Retina (tissue), 1 donor: ENCODE data around the gene NKPD1.
"Not testable (repeated sequence)": the region's sequence is repeated elsewhere in the genome, so short reads cannot be mapped to it uniquely, and the experiment has no call there.

Experiments used
- DNase-seq: peaks from one replicate; pipeline ENCODE4 v3.0.0-alpha.2; 2016

Gene NKPD1

GRCh38 chr19:45139286-45140143, 21.3 kb downstream of the NKPD1 start:
- DNase-seq = no peak

- no peak for DNase-seq
These were observed 22.5 kb downstream of the NKPD1 start for GRCh38 chr19:45138303-45138751.

GRCh38 chr19:45137179-45137761, 23.5 kb downstream of the NKPD1 start:
- DNase-seq = peak; percentile 59

GRCh38 chr19:45136507-45137178, 24.1 kb downstream of the NKPD1 start:
- no peak for DNase-seq

GRCh38 chr19:45135176-45135885, 25.5 kb downstream of the NKPD1 start:
- no peak for DNase-seq

GRCh38 chr19:45133661-45134060, 27.1 kb downstream of the NKPD1 start:
- DNase-seq = no peak

- no peak for DNase-seq
These were observed 29.7 kb downstream of the NKPD1 start for GRCh38 chr19:45130888-45131615.

- no peak for DNase-seq
These were observed 30.5 kb downstream of the NKPD1 start for GRCh38 chr19:45130236-45130635.

GRCh38 chr19:45128806-45129205, 32.0 kb downstream of the NKPD1 start:
- no peak for DNase-seq

- no peak for DNase-seq
These were observed 32.6 kb downstream of the NKPD1 start for GRCh38 chr19:45128146-45128545.

GRCh38 chr19:45126654-45127053, 34.1 kb downstream of the NKPD1 start:
- DNase-seq = no peak

GRCh38 chr19:45125975-45126493, 34.7 kb downstream of the NKPD1 start:
- DNase-seq = peak; percentile 42

- no peak for DNase-seq
These were observed 35.4 kb downstream of the NKPD1 start for GRCh38 chr19:45125360-45125759.

- DNase-seq = no peak
These were observed 36.8 kb downstream of the NKPD1 start for GRCh38 chr19:45124021-45124420.

- DNase-seq = no peak
These were observed 37.3 kb downstream of the NKPD1 start for GRCh38 chr19:45123440-45123850.

- DNase-seq = no peak
These were observed 38.0 kb downstream of the NKPD1 start for GRCh38 chr19:45122832-45123231.

GRCh38 chr19:45121827-45122345, 38.9 kb downstream of the NKPD1 start:
- no peak for DNase-seq

GRCh38 chr19:45119582-45119981, 41.2 kb downstream of the NKPD1 start:
- no peak for DNase-seq

- not testable (repeated sequence) for DNase-seq
These were observed 42.0 kb downstream of the NKPD1 start for GRCh38 chr19:45118591-45119355.

GRCh38 chr19:45118106-45118505, 42.7 kb downstream of the NKPD1 start:
- no peak for DNase-seq

GRCh38 chr19:45117671-45118070, 43.1 kb downstream of the NKPD1 start:
- no peak for DNase-seq
